GM12878 (cell line): Measurements from ENCODE around the gene NLRC5. TPM values are rescaled to one million over a fixed set of nuclear protein-coding genes. Genes with fewer than 3 reads are reported as not detected.

Experiments
- ATAC-seq: fragments of 200-7000 bp; cut with Tn5 transposase; 3 replicates; pipeline ENCODE4 v1.9.1; 2020; ENCODE audit warnings: mild to moderate bottlenecking, moderate library complexity
- BruUV-seq: library from RNA; stranded (reverse); fragments of 400-500 nt; replicated peaks from 2 replicates; lab custom pipeline; 2021; lab: Mats Ljungman, UMichigan
- CTCF ChIA-PET: fragments of 300-600 bp; sonication (Branson Sonifier 250); formaldehyde crosslinking; extraction: SDS; loops from one replicate; lab custom pipeline; 2021; ENCODE audit warnings: inconsistent platforms; lab: Yijun Ruan, JAX
- POLR2A ChIA-PET: fragments of 350-600 bp; formaldehyde crosslinking; extraction: SDS; loops from one replicate; lab custom pipeline; 2021; ENCODE audit warnings: inconsistent platforms; lab: Charles Lee
- RAD21 ChIA-PET: fragments of 300-600 bp; sonication (Branson Sonifier 250); formaldehyde crosslinking; loops from one replicate; lab custom pipeline; 2023; ENCODE audit warnings: antibody characterized with exemption; ENCODE audit not compliant: unreplicated experiment; lab: Charles Lee
- SMC1A ChIA-PET: fragments of 300-600 bp; sonication (Branson Sonifier 250); formaldehyde crosslinking; loops from one replicate; lab custom pipeline; 2023; ENCODE audit not compliant: unreplicated experiment, uncharacterized antibody; lab: Charles Lee
- DNase-seq: peaks from one replicate; pipeline ENCODE4 v3.0.0-alpha.2; 2011; ENCODE audit warnings: low read depth, low spot score
- FAIRE-seq: peaks from 3 replicates; lab custom pipeline; 2011; peaks lifted over from hg19 to GRCh38; lab: Jason Lieb, UNC
- H2AFZ ChIP-seq: 2 replicates; pipeline ENCODE4 v1.6.0; 2011; ENCODE audit warnings: low read depth, low read length, control low read depth; ENCODE audit not compliant: control insufficient read depth
- H3K27ac ChIP-seq: 2 replicates; pipeline ENCODE4 v1.5.1; 2011; ENCODE audit warnings: control low read depth; ENCODE audit not compliant: control insufficient read depth, insufficient read depth
- H3K27me3 ChIP-seq, 2 experiments: replicated peaks in 1 of 2; 2 replicates each; pipeline versions ENCODE4 v1.6.0 to v1.6.1; 2011; ENCODE audit warnings: low read length in 1 of 2; ENCODE audit not compliant: control insufficient read depth in 2 of 2, insufficient read depth in 2 of 2
- H3K36me3 ChIP-seq, 2 experiments: 2 replicates each; pipeline ENCODE4 v1.5.1; 2011; ENCODE audit warnings: low read length in 1 of 2; ENCODE audit not compliant: control insufficient read depth in 2 of 2, insufficient read depth in 2 of 2
- H3K4me1 ChIP-seq: 2 replicates; pipeline ENCODE4 v1.6.1; 2011; ENCODE audit warnings: mild to moderate bottlenecking, low read length, moderate library complexity, mixed read lengths; ENCODE audit not compliant: control insufficient read depth, insufficient read depth
- H3K4me2 ChIP-seq: 2 replicates; pipeline ENCODE4 v1.6.0; 2011; ENCODE audit warnings: control low read depth; ENCODE audit not compliant: control insufficient read depth, insufficient read depth
- H3K4me3 ChIP-seq: fragments of 200-600 bp; sonication (generic); 2 replicates; pipeline ENCODE4 v1.5.1; 2016
- H3K79me2 ChIP-seq: 2 replicates; pipeline ENCODE4 v1.6.0; 2011; ENCODE audit warnings: low read length; ENCODE audit not compliant: control insufficient read depth, insufficient read depth
- H3K9ac ChIP-seq: 2 replicates; pipeline ENCODE4 v1.8.0; 2011; ENCODE audit warnings: low read length, control low read depth, mixed read lengths; ENCODE audit not compliant: control insufficient read depth, insufficient read depth
- H3K9me3 ChIP-seq: replicated peaks from 3 replicates; pipeline ENCODE4 v1.5.1; 2011; ENCODE audit warnings: mild to moderate bottlenecking, low read length; ENCODE audit not compliant: control insufficient read depth, insufficient read depth
- H4K20me1 ChIP-seq: 2 replicates; pipeline ENCODE4 v1.6.0; 2011; ENCODE audit not compliant: control insufficient read depth, insufficient read depth
- HDAC6 ChIP-seq: fragments of 200-600 bp; sonication (generic); IDR thresholded peaks from one replicate; pipeline ENCODE4 v1.8.0; 2017; ENCODE audit warnings: antibody characterized with exemption; ENCODE audit not compliant: unreplicated experiment
- NFXL1 ChIP-seq: fragments of 450-650 bp; IDR thresholded peaks from 2 replicates; pipeline ENCODE4 v1.6.1; 2017; ENCODE audit warnings: antibody characterized with exemption, mild to moderate bottlenecking, borderline replicate concordance
- NR2C2 ChIP-seq: IDR thresholded peaks from 2 replicates; pipeline ENCODE4 v1.6.1; 2011; ENCODE audit warnings: borderline replicate concordance, low read depth; ENCODE audit not compliant: control insufficient read depth, insufficient read length
- SMAD1 ChIP-seq: fragments of 450-650 bp; IDR thresholded peaks from 2 replicates; pipeline ENCODE4 v1.6.1; 2018; ENCODE audit warnings: mild to moderate bottlenecking, low read depth; ENCODE audit not compliant: partially characterized antibody
- SPI1 ChIP-seq: IDR thresholded peaks from 2 replicates; pipeline ENCODE4 v1.6.1; 2011; ENCODE audit warnings: low read depth, mild to moderate bottlenecking, low read length, moderate library complexity, borderline replicate concordance; ENCODE audit not compliant: insufficient read depth
- SREBF2 ChIP-seq: IDR thresholded peaks from 2 replicates; pipeline ENCODE4 v1.6.1; 2012; ENCODE audit warnings: mild to moderate bottlenecking, low read length
- SUZ12 ChIP-seq: fragments of 200-600 bp; sonication (generic); IDR thresholded peaks from one replicate; pipeline ENCODE4 v1.6.1; 2018; ENCODE audit warnings: antibody characterized with exemption, mild to moderate bottlenecking; ENCODE audit not compliant: unreplicated experiment
- USF2 ChIP-seq: IDR thresholded peaks from 2 replicates; pipeline ENCODE4 v1.6.1; 2011; ENCODE audit warnings: low read depth, low read length, improper control_type of control experiment, borderline replicate concordance
- WGBS: methylation state at CpG from one replicate; pipeline ENCODE4 v1.1.6; 2016; ENCODE audit warnings: low lambda C conversion rate; ENCODE audit not compliant: insufficient replicate concordance, insufficient coverage; ENCODE audit errors: missing lambda C conversion rate; 5-methylcytosine and 5-hydroxymethylcytosine counted together
- in situ Hi-C: fragments of 300-500 bp; cut with MboI; formaldehyde crosslinking; loops from 9 replicates; pipeline ENCODE4 v1.14.3; 2018; ENCODE audit warnings: mixed read lengths
- intact Hi-C: fragments of 100-400 bp; cut with micrococcal nuclease; formaldehyde crosslinking; loops from one replicate; pipeline ENCODE4 v1.14.2; 2022; ENCODE audit not compliant: unreplicated experiment
- polyA plus RNA-seq, 11 experiments: library from polyadenylated mRNA; depleted of rRNA in 4 of 11; unstranded in 6 of 11; stranded (reverse) in 5 of 11; fragments of >200 nt; fragmentation: Nextera tagmentation in 4 of 11; fragmentation: Illumina TruSeq in 1 of 11; extraction: Ambion mirVana in 4 of 11; extraction: Trizol in 1 of 11; gene quantifications; 1 replicate in 1 of 11; 2 replicates in 10 of 11; pipeline versions ENCODE4 v1.2.1 to v1.2.3, GENCODE V29; 2011 to 2016; ENCODE audit warnings: inconsistent platforms in 2 of 11, missing spikeins in 2 of 11, low read depth in 1 of 11
- total RNA-seq, 4 experiments: library from RNA; depleted of rRNA in 3 of 4; stranded (reverse); fragments of >200 nt in 3 of 4; fragmentation: Illumina TruSeq in 1 of 4; extraction: Trizol in 1 of 4; gene quantifications; 2 replicates each; pipeline versions ENCODE4 v1.2.1 to v1.2.3, GENCODE V29; 2013 to 2021
- TF ChIP-seq, protein P1 (sequence below): IDR thresholded peaks from 2 replicates; pipeline ENCODE4 v1.6.1; 2012; ENCODE audit warnings: mild to moderate bottlenecking, low read depth, low read length
- TF ChIP-seq, protein P2 (sequence below): IDR thresholded peaks from 2 replicates; pipeline ENCODE4 v1.6.1; 2012; ENCODE audit warnings: improper control_type of control experiment, low read depth, low read length; ENCODE audit not compliant: insufficient replicate concordance

The NLRC5 gene
- total and polyA plus RNA-seq, 10 of the 15 experiments (the other 5 are each of a cell fraction or from before 2014, with no cell fraction given) = 13.1 to 105 (median 57.3) TPM

GRCh38 chr16:56950881-56951771, 38.2 kb upstream of the NLRC5 start:
- SMC1A ChIA-PET = interaction anchor here (0.7 to 5.6 kb wide), 29 partner anchors 9 to 582 kb away, joined by 3 to 86 read pairs (median 4); partner anchors contain the start of genes NUP93 and SLC12A3
- Histone ChIP-seq H3K79me2 (no peaks in the 10 kb centered on the region), H2AFZ (peak overlapping the region; percentile 12), H3K4me3 (no peak overlapping the region), H3K27me3 (no peaks in the 10 kb centered on the region), H4K20me1 (no peaks in the 10 kb centered on the region), H3K9me3 (no peaks in the 10 kb centered on the region), H3K9ac (no peak overlapping the region), H3K36me3 (no peaks in the 10 kb centered on the region), H3K27ac (no peak overlapping the region), H3K4me2 (peak overlapping the region; percentile 34; the same call in 1 of the 2 replicates), H3K4me1 (peaks cover 18% of the 10 kb centered on the region)
- in situ Hi-C loops (loop anchor here (5.0 kb wide), 1 partner anchor 84 kb away; the partner anchor contains the start of gene SLC12A3), intact Hi-C loops (loop anchor here (1.0 kb wide), 2 partner anchors 84 to 158 kb away; no protein-coding TSS in a partner anchor)
- WGBS = 23% methylated on average over 15 of the region's 15 CpGs
- POLR2A ChIA-PET = interaction anchor here (0.9 to 2.7 kb wide), 9 partner anchors 9 to 85 kb away, joined by 3 to 19 read pairs (median 5); no protein-coding TSS in a partner anchor
- CTCF ChIA-PET = interaction anchor here (0.6 to 6.3 kb wide), 34 partner anchors 7 to 220 kb away, joined by 3 to 247 read pairs (median 5); partner anchors contain the start of genes CETP and SLC12A3
- FAIRE-seq = no peak
- ATAC-seq = peak; percentile 86
- RAD21 ChIA-PET = interaction anchor here (0.7 to 6.8 kb wide), 28 partner anchors 10 to 249 kb away, joined by 3 to 126 read pairs (median 4); partner anchors contain the start of genes HERPUD1 and SLC12A3
- no peak for DNase-seq
- BruUV-seq = no TSS peak
- peak; percentile 96 for TF ChIP-seq SPI1
- no peak for TF ChIP-seq NR2C2
- peak; percentile 28 for TF ChIP-seq SMAD1
- TF ChIP-seq, protein P1, sequence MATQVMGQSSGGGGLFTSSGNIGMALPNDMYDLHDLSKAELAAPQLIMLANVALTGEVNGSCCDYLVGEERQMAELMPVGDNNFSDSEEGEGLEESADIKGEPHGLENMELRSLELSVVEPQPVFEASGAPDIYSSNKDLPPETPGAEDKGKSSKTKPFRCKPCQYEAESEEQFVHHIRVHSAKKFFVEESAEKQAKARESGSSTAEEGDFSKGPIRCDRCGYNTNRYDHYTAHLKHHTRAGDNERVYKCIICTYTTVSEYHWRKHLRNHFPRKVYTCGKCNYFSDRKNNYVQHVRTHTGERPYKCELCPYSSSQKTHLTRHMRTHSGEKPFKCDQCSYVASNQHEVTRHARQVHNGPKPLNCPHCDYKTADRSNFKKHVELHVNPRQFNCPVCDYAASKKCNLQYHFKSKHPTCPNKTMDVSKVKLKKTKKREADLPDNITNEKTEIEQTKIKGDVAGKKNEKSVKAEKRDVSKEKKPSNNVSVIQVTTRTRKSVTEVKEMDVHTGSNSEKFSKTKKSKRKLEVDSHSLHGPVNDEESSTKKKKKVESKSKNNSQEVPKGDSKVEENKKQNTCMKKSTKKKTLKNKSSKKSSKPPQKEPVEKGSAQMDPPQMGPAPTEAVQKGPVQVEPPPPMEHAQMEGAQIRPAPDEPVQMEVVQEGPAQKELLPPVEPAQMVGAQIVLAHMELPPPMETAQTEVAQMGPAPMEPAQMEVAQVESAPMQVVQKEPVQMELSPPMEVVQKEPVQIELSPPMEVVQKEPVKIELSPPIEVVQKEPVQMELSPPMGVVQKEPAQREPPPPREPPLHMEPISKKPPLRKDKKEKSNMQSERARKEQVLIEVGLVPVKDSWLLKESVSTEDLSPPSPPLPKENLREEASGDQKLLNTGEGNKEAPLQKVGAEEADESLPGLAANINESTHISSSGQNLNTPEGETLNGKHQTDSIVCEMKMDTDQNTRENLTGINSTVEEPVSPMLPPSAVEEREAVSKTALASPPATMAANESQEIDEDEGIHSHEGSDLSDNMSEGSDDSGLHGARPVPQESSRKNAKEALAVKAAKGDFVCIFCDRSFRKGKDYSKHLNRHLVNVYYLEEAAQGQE = no peak
- no peak for TF ChIP-seq SREBF2
- no peak for TF ChIP-seq SUZ12
- no peak for TF ChIP-seq HDAC6
- TF ChIP-seq, protein P2, sequence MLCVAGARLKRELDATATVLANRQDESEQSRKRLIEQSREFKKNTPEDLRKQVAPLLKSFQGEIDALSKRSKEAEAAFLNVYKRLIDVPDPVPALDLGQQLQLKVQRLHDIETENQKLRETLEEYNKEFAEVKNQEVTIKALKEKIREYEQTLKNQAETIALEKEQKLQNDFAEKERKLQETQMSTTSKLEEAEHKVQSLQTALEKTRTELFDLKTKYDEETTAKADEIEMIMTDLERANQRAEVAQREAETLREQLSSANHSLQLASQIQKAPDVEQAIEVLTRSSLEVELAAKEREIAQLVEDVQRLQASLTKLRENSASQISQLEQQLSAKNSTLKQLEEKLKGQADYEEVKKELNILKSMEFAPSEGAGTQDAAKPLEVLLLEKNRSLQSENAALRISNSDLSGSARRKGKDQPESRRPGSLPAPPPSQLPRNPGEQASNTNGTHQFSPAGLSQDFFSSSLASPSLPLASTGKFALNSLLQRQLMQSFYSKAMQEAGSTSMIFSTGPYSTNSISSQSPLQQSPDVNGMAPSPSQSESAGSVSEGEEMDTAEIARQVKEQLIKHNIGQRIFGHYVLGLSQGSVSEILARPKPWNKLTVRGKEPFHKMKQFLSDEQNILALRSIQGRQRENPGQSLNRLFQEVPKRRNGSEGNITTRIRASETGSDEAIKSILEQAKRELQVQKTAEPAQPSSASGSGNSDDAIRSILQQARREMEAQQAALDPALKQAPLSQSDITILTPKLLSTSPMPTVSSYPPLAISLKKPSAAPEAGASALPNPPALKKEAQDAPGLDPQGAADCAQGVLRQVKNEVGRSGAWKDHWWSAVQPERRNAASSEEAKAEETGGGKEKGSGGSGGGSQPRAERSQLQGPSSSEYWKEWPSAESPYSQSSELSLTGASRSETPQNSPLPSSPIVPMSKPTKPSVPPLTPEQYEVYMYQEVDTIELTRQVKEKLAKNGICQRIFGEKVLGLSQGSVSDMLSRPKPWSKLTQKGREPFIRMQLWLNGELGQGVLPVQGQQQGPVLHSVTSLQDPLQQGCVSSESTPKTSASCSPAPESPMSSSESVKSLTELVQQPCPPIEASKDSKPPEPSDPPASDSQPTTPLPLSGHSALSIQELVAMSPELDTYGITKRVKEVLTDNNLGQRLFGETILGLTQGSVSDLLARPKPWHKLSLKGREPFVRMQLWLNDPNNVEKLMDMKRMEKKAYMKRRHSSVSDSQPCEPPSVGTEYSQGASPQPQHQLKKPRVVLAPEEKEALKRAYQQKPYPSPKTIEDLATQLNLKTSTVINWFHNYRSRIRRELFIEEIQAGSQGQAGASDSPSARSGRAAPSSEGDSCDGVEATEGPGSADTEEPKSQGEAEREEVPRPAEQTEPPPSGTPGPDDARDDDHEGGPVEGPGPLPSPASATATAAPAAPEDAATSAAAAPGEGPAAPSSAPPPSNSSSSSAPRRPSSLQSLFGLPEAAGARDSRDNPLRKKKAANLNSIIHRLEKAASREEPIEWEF = no peak
- TF ChIP-seq NFXL1 = no peak
- no peak for TF ChIP-seq USF2
